Testis (tissue), 3 donors: Measurements from ENCODE around the gene ING3. TPM values are rescaled to one million over a fixed set of nuclear protein-coding genes. Genes with fewer than 3 reads are reported as not detected.
A peak's percentile ranks its signal among the peaks of the same experiment; 100 is the strongest.

Experiments used
- DNase-seq: peaks from one replicate; pipeline ENCODE4 v3.0.0-alpha.2; 2019
- H3K27ac ChIP-seq, 2 donors: fragments of 200-600 bp; sonication (generic); one replicate each; pipeline ENCODE4 v1.5.1; 2019
- H3K27me3 ChIP-seq: fragments of 200-600 bp; sonication (generic); one replicate; pipeline ENCODE4 v1.5.1; 2019
- H3K36me3 ChIP-seq: fragments of 200-600 bp; sonication (generic); one replicate; pipeline ENCODE4 v1.5.1; 2017; ENCODE audit warnings: low read depth; ENCODE audit errors: missing control alignments
- H3K4me1 ChIP-seq: fragments of 200-600 bp; sonication (generic); one replicate; pipeline ENCODE4 v1.5.1; 2019
- H3K4me3 ChIP-seq, 2 donors: fragments of 200-600 bp; sonication (generic); one replicate each; pipeline ENCODE4 v1.5.1; 2017 to 2019
- H3K9me3 ChIP-seq: fragments of 200-600 bp; sonication (generic); one replicate; pipeline ENCODE4 v1.5.1; 2017
- POLR2A ChIP-seq: fragments of 450-650 bp; IDR thresholded peaks from one replicate; pipeline ENCODE4 v1.6.1; 2017; ENCODE audit warnings: antibody characterized with exemption, mild to moderate bottlenecking, moderate library complexity
- WGBS, 2 donors: methylation state at CpG; one replicate each; pipeline ENCODE4 v1.1.5; 2018; 5-methylcytosine and 5-hydroxymethylcytosine counted together
- intact Hi-C: fragments of 100-400 bp; cut with DNase I; formaldehyde crosslinking; loops from one replicate; pipeline ENCODE4 v1.15.1; 2023; ENCODE audit warnings: low total_unique reads
- polyA plus RNA-seq: library from polyadenylated mRNA; stranded (reverse); fragments of 350-450 nt; fragmentation: Illumina TruSeq; extraction: RNeasy Lipid Tissue Mini Kit (QIAGEN cat#74804); gene quantifications from one replicate; pipeline ENCODE4 v1.2.3, GENCODE V29; 2014; ENCODE audit warnings: low read depth, low replicate concordance; ENCODE audit not compliant: insufficient read depth
- total RNA-seq, 2 donors: library from RNA; depleted of rRNA; stranded (reverse); fragments of >200 nt; gene quantifications; one replicate each; pipeline ENCODE4 v1.2.3, GENCODE V29; 2016
- TF ChIP-seq, protein P1 (sequence below), 3 experiments: fragments of 450-650 bp in 2 of 3; fragments of 200-600 bp in 1 of 3; sonication (generic) in 1 of 3; IDR thresholded peaks; one replicate each; pipeline ENCODE4 v1.5.1; 2016 to 2019; ENCODE audit warnings: antibody characterized with exemption in 3 of 3, mild to moderate bottlenecking in 2 of 3, moderate library complexity in 1 of 3

Gene ING3
- total and polyA plus RNA-seq, 3 donors from 2014 or later, result 14.7 to 22.7 (median 15.9) TPM

GRCh38 chr7:121000081-121000983 lies 49.8 kb downstream of the ING3 start:
- Histone ChIP-seq H3K27me3 (no peaks in the 10 kb centered on the region), H3K27ac (peak overlapping the region in 1 of 2 donors; percentile 59), H3K36me3 (no peaks in the 10 kb centered on the region), H3K9me3 (no peaks in the 10 kb centered on the region), H3K4me1 (no peaks in the 10 kb centered on the region), H3K4me3 (no peak overlapping the region)
- 59 to 65% methylated on average over 9 of the region's 9 CpGs for whole genome bisulfite sequencing, 2 donors
- DNase-seq, result no peak
- TF ChIP-seq, protein P1, sequence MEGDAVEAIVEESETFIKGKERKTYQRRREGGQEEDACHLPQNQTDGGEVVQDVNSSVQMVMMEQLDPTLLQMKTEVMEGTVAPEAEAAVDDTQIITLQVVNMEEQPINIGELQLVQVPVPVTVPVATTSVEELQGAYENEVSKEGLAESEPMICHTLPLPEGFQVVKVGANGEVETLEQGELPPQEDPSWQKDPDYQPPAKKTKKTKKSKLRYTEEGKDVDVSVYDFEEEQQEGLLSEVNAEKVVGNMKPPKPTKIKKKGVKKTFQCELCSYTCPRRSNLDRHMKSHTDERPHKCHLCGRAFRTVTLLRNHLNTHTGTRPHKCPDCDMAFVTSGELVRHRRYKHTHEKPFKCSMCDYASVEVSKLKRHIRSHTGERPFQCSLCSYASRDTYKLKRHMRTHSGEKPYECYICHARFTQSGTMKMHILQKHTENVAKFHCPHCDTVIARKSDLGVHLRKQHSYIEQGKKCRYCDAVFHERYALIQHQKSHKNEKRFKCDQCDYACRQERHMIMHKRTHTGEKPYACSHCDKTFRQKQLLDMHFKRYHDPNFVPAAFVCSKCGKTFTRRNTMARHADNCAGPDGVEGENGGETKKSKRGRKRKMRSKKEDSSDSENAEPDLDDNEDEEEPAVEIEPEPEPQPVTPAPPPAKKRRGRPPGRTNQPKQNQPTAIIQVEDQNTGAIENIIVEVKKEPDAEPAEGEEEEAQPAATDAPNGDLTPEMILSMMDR (IDR thresholded peaks at IDR 0.05), result no peak
- no peak for TF ChIP-seq POLR2A
- intact Hi-C loops, result no loop called here

DNA sequence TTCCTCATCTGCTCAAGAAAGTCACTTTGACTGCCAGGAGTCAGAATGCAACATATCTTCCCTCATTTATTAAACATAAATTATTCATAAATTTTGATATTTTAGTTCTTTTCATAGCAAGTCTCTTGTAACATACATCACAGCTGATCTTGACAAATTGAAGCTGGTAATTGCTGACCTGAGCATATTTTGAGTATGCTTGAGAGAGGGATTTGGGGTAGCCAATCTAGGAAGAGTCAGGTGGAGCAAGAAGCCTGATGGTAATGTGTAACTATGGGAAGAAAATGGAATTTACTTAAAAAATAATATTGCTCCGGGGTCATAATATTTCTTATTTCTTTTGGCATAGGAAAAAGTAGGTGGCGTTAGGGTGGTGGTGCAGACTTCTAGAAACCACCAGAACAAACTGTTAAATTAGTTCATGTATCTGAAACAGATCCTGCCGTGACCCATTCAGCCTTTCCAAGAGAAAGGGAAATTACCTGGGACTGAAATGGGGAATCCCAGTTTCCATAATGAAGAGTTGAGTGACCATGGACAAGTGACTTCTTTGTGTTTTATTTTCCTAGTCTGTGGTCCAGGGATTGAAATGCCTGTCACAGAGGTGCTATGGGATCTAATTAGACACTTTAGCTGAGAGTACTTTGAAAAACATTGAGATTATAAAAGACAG lies 50.8 kb downstream of the ING3 start:
- H3K4me1 ChIP-seq, result no peaks in the 10 kb centered on the region
- H3K9me3 ChIP-seq, result no peaks in the 10 kb centered on the region
- no peak overlapping the region for H3K4me3 ChIP-seq
- no peaks in the 10 kb centered on the region for H3K27me3 ChIP-seq
- 48 to 66% methylated on average over 3 of the region's 3 CpGs for WGBS, 2 donors
- no peaks in the 10 kb centered on the region for H3K36me3 ChIP-seq
- TF ChIP-seq POLR2A, result no peak
- TF ChIP-seq, protein P1 (IDR thresholded peaks at IDR 0.05), result no peak
- H3K27ac ChIP-seq, result no peak overlapping the region
- intact Hi-C loops, result no loop called here
- DNase-seq, result no peak

- Histone ChIP-seq H3K36me3 (no peaks in the 10 kb centered on the region), H3K27me3 (no peaks in the 10 kb centered on the region), H3K9me3 (no peaks in the 10 kb centered on the region), H3K27ac (peak overlapping the region in 1 of 2 donors; percentile 59), H3K4me1 (peaks cover 5% of the 10 kb centered on the region), H3K4me3 (no peak overlapping the region)
- DNase-seq, result no peak
- intact Hi-C loops, result no loop called here
- TF ChIP-seq, protein P1 (IDR thresholded peaks at IDR 0.05), result no peak
- no peak for TF ChIP-seq POLR2A
- 52 to 53% methylated on average over 2 of the region's 2 CpGs for WGBS, 2 donors
Observed at GRCh38 chr7:121002048-121002756, 51.6 kb downstream of the ING3 start.

DNA sequence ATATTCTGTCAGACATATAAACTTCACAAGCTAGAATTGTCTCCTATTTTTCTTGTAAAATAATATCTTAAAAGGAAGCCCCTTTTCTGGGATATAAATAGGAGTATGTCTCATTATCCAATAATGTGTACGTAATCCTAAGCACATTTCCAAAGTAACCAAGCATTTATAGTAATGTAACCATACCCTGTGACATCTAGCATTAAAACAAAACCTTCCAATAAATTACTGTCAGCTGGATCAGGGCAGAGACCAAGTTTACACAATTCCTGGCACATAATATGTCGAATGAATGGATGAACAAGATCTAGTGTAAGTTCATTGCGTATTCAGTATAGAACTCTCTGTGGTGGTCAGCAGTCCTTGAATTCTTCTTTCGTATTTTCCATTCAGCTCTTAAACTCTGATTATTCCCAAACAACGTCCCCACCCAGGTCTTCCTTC lies 52.2 kb downstream of the ING3 start:
- TF ChIP-seq, protein P1 (IDR thresholded peaks at IDR 0.05), result no peak
- TF ChIP-seq POLR2A, result no peak
- DNase-seq, result no peak
- no peak overlapping the region for H3K4me3 ChIP-seq
- peaks cover 5% of the 10 kb centered on the region for H3K4me1 ChIP-seq
- H3K27me3 ChIP-seq, result no peaks in the 10 kb centered on the region
- H3K9me3 ChIP-seq, result no peaks in the 10 kb centered on the region
- H3K27ac ChIP-seq, result no peak overlapping the region
- WGBS, 2 donors, result 78 to 82% methylated on average over 5 of the region's 5 CpGs
- intact Hi-C loops, result no loop called here
- H3K36me3 ChIP-seq, result no peaks in the 10 kb centered on the region
